GM12801 (cell line): Measurements from ENCODE around the gene NTF3.

Experiments
- TF ChIP-seq, protein P1 (sequence below): IDR thresholded peaks from one replicate; pipeline ENCODE4 v1.5.1; 2011; ENCODE audit warnings: control low read depth; ENCODE audit not compliant: insufficient read length; ENCODE audit errors: extremely low read depth

NTF3 gene

GRCh38 chr12:5473783-5474116, 41.8 kb downstream of the NTF3 start:
- TF ChIP-seq, protein P1, sequence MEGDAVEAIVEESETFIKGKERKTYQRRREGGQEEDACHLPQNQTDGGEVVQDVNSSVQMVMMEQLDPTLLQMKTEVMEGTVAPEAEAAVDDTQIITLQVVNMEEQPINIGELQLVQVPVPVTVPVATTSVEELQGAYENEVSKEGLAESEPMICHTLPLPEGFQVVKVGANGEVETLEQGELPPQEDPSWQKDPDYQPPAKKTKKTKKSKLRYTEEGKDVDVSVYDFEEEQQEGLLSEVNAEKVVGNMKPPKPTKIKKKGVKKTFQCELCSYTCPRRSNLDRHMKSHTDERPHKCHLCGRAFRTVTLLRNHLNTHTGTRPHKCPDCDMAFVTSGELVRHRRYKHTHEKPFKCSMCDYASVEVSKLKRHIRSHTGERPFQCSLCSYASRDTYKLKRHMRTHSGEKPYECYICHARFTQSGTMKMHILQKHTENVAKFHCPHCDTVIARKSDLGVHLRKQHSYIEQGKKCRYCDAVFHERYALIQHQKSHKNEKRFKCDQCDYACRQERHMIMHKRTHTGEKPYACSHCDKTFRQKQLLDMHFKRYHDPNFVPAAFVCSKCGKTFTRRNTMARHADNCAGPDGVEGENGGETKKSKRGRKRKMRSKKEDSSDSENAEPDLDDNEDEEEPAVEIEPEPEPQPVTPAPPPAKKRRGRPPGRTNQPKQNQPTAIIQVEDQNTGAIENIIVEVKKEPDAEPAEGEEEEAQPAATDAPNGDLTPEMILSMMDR: no peak

DNA sequence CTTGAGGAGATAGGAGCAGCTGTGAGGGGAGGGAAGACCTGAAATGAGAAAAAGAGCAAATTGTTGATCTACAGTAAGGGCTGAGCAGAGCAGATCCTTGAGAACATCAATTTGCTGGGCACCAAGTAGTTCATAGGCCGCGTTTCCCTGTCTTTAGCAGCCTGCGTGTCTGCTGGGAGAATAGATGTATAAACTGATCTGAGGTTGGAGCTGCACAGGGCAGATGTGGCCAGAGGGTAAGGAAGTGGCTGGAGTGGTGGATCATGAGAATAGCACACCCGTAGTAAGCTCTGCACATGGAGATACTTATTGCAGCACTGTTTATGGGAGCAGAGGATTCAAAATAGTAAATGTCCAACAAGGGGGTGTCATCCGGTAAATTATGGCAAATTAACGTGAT, 44.4 kb downstream of the NTF3 start:
- TF ChIP-seq, protein P1: no peak

- TF ChIP-seq, protein P1: no peak
Measured at GRCh38 chr12:5478081-5478706, 46.3 kb downstream of the NTF3 start.

DNA sequence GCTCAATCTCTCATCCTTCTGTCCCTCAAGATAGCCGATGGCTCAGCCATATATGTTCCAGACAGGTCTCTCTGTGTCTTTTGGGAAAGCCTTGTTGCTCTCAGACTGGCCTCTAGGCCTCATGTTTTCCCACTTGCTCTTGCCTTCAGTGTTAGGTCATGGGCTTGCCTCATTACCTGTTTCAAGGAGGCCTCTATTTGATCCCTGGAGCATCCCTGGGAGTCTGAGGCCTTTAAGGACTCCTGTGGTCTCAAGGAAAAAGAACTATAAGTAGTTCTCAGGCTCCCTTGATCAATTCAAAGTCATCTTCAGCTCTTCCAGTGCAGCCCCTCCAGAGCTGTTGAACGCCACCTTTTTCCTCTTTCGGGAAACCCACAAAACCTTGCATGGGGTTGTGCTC, 47.9 kb downstream of the NTF3 start:
- TF ChIP-seq, protein P1: no peak

DNA sequence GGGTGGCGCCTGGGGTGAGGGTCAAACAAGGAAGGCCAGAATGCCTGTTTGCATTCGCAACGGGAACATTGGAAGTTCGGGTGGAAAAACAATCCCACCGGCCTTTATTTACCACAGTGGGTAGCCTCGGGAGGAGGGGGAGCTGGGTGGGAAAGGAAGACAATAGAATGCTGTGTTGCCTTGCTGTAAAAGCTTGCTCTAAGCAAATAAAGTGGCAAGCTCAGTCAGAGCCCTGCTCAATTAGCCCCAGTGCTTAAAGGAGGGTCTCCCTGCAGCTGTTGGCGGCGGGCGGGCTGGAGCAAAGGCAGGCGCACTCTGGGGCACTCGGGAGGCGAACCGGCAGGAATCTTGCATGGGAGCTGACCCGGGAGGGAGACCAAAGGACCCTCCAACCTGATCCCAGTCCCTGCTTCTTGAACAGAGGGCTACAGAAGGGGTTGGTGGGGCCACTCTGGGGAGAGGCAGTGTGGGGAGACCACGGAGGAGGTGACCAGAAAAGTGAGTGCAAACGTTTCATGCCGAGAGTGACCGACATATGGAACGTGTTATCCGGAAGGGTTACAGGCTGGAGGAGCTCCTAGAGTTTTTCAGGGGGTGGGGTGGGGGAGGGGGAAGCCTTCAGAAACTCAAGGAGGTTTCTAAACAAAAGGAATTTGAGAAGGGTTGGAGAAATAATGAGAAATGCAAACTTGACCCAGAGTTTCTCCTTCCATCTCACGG, 48.5 kb downstream of the NTF3 start:
- TF ChIP-seq, protein P1: no peak

DNA sequence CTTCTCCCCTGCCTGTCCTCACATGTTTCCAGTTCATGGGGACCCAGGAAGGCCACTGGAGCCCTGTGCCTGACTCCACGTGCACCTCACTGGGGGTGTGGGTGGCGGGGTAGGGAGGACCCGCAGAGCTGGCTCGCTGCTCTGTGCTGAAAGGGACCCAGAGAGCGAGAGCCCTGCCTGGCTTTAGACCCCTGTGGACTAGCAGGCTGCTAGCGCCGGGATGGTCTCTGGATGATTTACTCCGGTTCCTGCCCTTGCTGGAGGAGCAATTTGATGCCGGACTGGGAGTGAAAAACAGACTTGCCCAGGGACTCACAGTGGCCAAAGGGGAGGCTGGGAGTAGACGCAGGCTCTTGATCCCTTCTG, 49.0 kb downstream of the NTF3 start:
- TF ChIP-seq, protein P1: no peak

- TF ChIP-seq, protein P1: no peak
Measured at GRCh38 chr12:5481645-5482044, 49.7 kb downstream of the NTF3 start.
